Stimulated activated CD8-positive, alpha-beta memory T cell treated with anti-CD3 and anti-CD28 coated beads, Interleukin-7, amount 100 ng/mL, for 24 hours (primary cell): Measurements from ENCODE around the gene BCL2.

ENCODE experiments used
- DNase-seq: peaks from one replicate; pipeline ENCODE4 v3.0.0-alpha.2; 2020; ENCODE audit warnings: low read depth

BCL2 gene

GRCh38 chr18:63284827-63285733 lies 34.5 kb downstream of the BCL2 start:
- no peak for DNase-seq

GRCh38 chr18:63284173-63284799 lies 35.3 kb downstream of the BCL2 start:
- no peak for DNase-seq

- DNase-seq, result no peak
Measured at GRCh38 chr18:63283305-63284094, 36.1 kb downstream of the BCL2 start.

GRCh38 chr18:63282793-63283192 lies 36.8 kb downstream of the BCL2 start:
- no peak for DNase-seq

GRCh38 chr18:63273222-63273927 lies 46.2 kb downstream of the BCL2 start:
- no peak for DNase-seq

- DNase-seq, result no peak
Measured at GRCh38 chr18:63272638-63273037, 46.9 kb downstream of the BCL2 start.

- DNase-seq, result no peak
Measured at GRCh38 chr18:63271881-63272299, 47.7 kb downstream of the BCL2 start.

GRCh38 chr18:63271148-63271547 lies 48.4 kb downstream of the BCL2 start:
- DNase-seq, result no peak

- DNase-seq, result no peak
Measured at GRCh38 chr18:63267975-63268721, 51.4 kb downstream of the BCL2 start.

- no peak for DNase-seq
Measured at GRCh38 chr18:63266888-63267790, 52.4 kb downstream of the BCL2 start.

- DNase-seq, result no peak
Measured at GRCh38 chr18:63265326-63265725, 54.2 kb downstream of the BCL2 start.

- DNase-seq, result no peak
Measured at GRCh38 chr18:63264871-63265270, 54.7 kb downstream of the BCL2 start.

GRCh38 chr18:63263444-63263843 lies 56.1 kb downstream of the BCL2 start:
- no peak for DNase-seq

- no peak for DNase-seq
Measured at GRCh38 chr18:63262369-63263335, 56.9 kb downstream of the BCL2 start.

- DNase-seq, result no peak
Measured at GRCh38 chr18:63261029-63261428, 58.5 kb downstream of the BCL2 start.

GRCh38 chr18:63260380-63260754 lies 59.2 kb downstream of the BCL2 start:
- DNase-seq, result no peak

GRCh38 chr18:63259567-63260379 lies 59.8 kb downstream of the BCL2 start:
- DNase-seq, result no peak
